HG03064 (cell line): ENCODE data around the gene FPR2.
"Not testable (repeated sequence)": the region's sequence is repeated elsewhere in the genome, so short reads cannot be mapped to it uniquely, and the experiment has no call there.

ENCODE experiments used
- ATAC-seq: cut with Tn5 transposase; IDR thresholded peaks from one replicate; pipeline ENCODE4 v1.9.1; 2021; ENCODE audit warnings: low read depth; ENCODE audit not compliant: unreplicated experiment

Gene FPR2

DNA sequence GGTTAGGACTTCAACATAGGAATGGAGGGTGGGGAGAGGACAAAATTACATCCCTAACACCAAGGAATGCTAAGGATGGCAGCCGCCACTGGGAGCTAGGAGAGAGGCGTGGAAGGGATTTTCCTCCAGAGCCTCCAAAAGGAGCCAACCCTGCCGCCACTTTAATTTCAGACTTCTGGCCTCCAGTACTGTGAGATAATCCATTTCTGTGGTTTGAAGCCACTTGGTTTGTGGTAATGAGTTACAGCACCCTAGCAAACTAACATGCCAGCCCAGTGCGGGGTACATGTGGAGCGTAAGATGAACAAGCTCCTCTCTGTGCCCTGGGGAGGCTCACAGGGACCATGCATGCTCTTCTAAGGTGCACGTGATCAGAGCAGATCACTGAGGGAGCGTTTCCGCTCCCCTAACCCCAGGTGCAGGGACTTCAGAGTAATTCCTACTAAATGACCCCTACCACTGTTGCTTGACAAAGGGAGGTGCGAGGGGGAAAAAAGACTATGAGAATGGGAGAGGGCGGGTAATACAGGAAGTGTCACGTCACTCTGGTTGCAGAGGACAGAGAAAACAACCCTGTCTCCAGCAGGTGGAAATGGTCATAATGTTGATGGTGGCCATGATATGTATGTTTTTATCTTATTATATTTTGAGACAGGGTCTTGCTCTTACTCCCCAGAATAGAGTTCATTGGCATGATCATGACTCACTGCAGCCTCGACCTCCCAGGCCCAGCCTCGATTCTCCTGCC, 21.3 kb upstream of the FPR2 start:
- ATAC-seq, result no peak

DNA sequence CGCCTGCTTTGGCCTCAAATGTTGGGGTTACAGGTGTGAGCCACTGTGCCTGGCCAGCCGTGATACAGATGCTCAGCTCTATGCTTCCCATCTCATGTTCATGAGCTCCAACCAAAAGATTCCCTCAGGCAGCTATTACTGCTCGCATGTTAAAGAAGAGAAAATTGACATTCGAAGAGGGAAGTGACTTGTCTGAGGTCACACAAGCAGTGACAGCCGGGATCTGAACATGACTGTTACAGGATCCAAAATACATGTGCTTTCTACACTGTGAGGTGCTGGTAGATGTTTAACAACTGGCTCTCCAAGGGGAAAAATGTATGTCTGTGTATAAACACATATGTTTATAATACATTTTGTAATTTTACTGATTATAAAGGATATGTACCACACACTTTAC, 20.6 kb upstream of the FPR2 start:
- ATAC-seq, result no peak

GRCh38 chr19:51742789-51743188, 18.2 kb upstream of the FPR2 start:
- ATAC-seq, result no peak

- no peak for ATAC-seq
Measured at GRCh38 chr19:51743405-51743804, 17.6 kb upstream of the FPR2 start.

DNA sequence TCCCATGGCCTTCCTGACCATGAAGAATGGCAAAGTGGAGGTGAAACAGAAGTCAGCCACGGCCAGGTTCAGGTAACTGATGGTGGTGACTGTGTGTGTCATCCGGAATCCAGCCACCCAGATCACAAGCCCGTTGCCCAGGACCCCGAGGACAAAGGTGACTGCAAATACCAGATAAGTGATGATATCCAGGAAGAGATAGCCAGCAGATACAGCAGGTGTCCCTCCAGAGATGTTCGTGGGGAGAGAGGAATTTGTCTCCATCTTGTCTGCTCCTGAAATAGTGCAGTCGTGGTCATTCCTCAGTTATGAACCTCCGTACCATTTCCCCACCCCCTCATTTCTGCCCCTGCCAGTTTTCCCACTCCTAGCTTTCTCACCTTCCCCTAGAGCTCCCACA, 14.2 kb upstream of the FPR2 start:
- ATAC-seq, result no peak

DNA sequence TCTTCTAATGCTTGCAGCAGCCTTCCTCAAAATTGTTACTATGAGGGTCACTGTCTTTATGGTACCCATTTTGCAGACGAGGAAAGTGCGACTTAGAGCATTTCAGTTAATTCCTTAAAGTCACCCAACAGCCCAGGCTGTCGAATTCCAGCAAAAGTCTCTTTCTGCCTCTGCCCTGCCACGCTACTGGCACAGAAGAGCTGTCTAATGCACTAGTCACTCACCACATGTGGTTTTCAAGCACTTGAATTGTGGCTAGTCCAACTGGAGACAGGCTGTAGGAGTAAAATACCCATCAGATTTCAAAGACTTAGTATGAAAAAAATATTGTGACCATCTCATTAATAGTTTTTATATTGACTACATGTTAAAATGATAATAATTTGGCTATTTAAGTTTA, 11.0 kb upstream of the FPR2 start:
- no peak for ATAC-seq

- no peak for ATAC-seq
Measured at GRCh38 chr19:51750400-51751094, 10.4 kb upstream of the FPR2 start.

DNA sequence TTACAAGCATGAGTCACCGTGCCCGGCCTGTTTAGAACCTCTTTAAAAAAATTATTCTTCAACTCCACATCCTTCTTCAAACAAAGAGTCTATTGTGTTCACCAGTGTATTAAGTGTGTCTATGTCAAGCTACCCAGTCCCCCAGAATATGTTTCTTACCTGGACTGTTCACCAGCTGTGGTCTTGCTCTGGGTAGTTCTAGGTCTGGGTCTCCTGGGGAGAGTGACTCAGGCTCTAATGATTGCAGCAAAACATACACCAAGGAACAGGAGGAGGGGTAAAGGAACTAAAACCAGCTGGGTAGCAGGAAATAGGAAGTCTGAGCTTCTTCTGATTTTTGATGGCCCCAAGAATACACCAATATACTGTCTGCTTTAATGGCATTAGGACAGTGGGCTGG, 9.3 kb upstream of the FPR2 start, which contains the start of gene FPR1:
TSS of gene FPR1 (minus strand) at position 224 of the 400 bp plus-strand sequence. CDS start 4,884 bp downstream, outside the sequence.
- ATAC-seq, result no peak

DNA sequence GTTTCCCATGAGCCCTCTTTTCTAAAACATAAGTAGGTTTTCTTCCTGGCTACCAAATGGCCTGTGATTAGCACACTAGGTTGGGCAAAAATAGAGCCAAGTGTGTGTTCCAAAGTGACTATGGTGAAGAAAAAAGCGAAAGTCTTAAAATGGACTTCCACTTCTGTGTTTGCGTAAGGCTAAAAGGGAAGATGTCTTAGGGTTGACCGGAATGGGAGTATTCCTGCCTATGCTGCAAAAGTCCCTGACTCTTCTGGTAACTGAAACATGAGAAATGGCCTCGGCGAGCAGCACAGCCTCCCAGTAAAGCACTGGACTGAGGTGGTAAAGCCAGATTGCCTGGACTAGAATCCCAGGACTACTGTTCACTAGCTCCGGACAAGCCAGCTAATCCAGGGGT, 6.9 kb upstream of the FPR2 start:
- ATAC-seq, result no peak

DNA sequence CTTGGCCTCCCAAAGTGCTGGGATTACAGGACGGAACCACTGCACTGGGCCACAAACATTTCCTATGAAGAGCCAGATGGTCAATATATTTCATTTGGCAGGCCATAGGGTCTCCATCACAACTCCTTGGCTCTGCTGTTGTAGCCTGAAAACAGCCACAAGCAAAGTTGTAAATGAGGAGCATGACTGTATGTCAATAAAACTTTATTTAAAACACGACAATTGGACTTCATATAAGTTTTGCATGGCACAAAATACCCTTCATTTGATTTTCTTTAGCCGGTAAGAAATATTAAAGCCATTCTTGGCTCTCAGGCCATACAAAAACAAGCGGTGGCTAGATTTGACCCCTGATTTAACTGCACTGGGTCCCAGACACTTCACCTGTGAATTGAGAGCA, 6.2 kb upstream of the FPR2 start:
- no peak for ATAC-seq

DNA sequence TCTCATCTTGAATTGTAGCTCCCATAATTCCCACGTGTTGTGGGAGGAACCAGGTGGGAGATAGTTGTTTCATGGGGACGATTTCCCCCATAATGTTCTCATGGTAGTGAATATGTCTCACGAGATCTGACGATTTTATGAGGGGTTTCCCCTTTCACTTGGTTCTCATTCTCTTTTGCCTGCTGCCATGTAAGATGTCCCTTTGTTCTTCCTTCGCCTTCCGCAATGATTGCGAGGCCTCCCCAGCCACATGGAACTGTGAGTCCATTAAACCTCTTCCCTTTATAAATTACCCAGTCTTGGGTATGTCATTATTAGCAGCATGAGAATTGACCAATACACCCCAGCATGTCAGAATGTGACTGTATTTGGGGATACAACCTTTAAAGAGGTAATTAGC, 5.4 kb upstream of the FPR2 start:
- ATAC-seq, result no peak

DNA sequence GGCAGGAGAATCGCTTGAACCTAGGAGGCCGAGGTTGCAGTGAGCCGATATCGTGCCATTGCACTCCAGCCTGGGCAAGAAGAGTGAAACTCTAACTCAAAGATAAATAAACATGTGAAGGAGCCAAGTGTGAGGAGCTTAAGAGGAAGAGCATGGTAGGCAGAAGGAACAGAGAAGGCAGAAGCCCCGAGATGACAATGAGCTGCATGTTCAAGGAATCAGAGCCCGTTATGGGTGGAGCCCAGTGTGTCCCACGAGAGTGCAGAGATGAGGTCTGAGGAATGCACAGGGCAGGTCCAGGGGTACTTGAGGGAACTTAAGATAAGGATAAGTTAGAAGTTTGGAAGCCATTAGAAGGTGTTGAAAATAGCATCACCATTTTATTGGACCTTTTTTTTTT, 716 bp downstream of the FPR2 start:
- no peak for ATAC-seq

GRCh38 chr19:51765086-51765485, 4.1 kb downstream of the FPR2 start:
- no peak for ATAC-seq

GRCh38 chr19:51766461-51766860, 5.5 kb downstream of the FPR2 start:
- no peak for ATAC-seq

DNA sequence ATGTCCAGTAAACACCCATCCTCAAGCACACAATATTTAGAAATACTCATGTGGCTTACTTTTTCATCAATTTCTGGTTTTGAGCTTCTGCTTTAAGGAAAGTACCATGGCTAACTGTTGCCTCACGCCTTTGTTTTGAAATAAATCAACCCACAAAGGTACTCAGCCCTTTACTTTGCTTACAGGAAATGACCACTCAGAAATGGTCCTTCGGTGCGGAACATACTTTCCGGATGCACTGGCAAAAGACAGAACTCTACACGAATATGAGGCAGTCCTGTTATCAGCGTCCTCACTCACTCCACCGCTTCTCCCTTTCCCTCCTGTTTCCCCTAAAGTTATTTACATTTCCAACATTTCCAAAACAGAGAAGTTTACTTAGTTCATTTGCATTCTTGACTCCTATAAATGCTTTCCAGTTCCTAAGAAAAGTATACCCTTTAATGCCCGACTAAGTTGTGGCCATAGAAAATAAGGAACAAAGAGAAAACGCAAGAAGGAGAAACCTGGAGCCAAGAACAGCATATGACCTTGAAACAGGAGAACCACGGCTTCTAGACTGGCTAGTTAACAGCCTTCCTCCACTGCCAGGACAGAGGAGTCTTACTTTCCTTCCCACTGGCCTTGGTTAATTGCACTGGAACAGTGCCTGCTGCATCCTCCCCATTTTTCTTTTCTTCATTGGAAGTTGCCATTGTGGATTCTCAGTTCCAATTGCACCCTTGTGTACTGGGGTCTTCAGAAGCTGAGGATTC, 10.6 kb downstream of the FPR2 start:
- no peak for ATAC-seq

DNA sequence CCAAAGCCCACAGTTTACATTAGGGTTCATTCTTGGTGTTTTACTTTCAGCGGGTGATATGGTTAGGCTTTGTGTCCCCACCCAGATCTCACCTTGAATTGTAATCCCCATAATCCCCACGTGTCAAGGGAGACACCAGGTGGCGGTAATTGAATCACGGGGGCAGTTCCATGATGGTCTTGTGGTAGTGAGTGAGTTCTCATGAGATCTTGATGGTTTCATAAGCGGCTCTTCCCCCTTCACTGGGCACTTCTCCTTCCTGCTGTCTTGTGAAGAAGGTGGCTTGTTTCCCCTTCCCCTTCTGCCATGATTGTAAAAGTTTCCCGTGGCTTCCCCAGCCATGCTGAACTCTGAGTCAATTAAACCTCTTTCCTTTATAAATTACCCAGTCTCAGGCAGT, 12.0 kb downstream of the FPR2 start:
- ATAC-seq, result no peak

- ATAC-seq, result not testable (repeated sequence)
Measured at GRCh38 chr19:51776561-51776960, 15.6 kb downstream of the FPR2 start.

GRCh38 chr19:51777570-51778462, 16.8 kb downstream of the FPR2 start:
- no peak for ATAC-seq

DNA sequence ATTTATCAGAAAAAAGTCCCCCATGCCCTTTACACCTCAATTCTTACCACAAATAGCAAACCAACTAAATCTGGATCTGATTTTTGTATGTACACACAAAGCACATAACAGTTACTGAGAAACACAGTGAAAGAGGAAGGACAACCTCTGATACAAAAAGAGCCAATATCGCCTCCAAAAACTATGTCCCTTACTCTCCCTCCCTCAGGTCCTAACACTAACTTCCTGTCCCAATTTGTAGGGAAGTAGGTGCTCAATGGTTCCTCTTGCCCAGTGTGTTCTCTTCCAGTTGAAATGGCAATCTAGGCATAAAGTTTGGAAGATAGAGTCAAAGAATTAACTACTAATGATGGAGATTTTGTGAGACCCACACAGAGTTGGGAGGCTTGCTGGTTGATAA, 18.2 kb downstream of the FPR2 start:
- no peak for ATAC-seq

GRCh38 chr19:51779703-51780102, 18.7 kb downstream of the FPR2 start:
- no peak for ATAC-seq
